A549 (cell line): ENCODE data around the gene UMODL1.

Source experiments
- BHLHE40 ChIP-seq: IDR thresholded peaks from 2 replicates; pipeline ENCODE4 v1.6.1; 2012; ENCODE audit warnings: low read depth, low read length, inconsistent platforms
- CBX2 ChIP-seq: fragments of 200-600 bp; sonication (generic); IDR thresholded peaks from 2 replicates; pipeline ENCODE4 v1.6.1; 2016; ENCODE audit warnings: low read depth, mild to moderate bottlenecking, borderline replicate concordance
- CTCF ChIP-seq: fragments of >200 bp; sonication (Bioruptor Twin); formaldehyde crosslinking; IDR thresholded peaks from 3 replicates; pipeline ENCODE4 v1.5.1; 2016
- EHMT2 ChIP-seq: fragments of 200-600 bp; sonication (generic); IDR thresholded peaks from 2 replicates; pipeline ENCODE4 v1.6.1; 2016; ENCODE audit warnings: antibody characterized with exemption, low read depth, mild to moderate bottlenecking, moderate library complexity
- EP300 ChIP-seq, 2 experiments: fragments of >200 bp; sonication (Bioruptor Twin); formaldehyde crosslinking; IDR thresholded peaks; 2 replicates in 1 of 2; 3 replicates in 1 of 2; pipeline ENCODE4 v1.6.1; 2016 to 2017
- HOXB13 ChIP-seq: fragments of 250-450 bp; sonication (Bioruptor Pico); IDR thresholded peaks from 2 replicates; pipeline ENCODE4 v1.5.0; 2020; ENCODE audit warnings: low read depth, mild to moderate bottlenecking, moderate library complexity
- NR3C1 ChIP-seq: fragments of >200 bp; sonication (Bioruptor Twin); formaldehyde crosslinking; IDR thresholded peaks from 3 replicates; pipeline ENCODE4 v1.6.1; 2017
- POLR2A ChIP-seq: IDR thresholded peaks from 2 replicates; pipeline ENCODE4 v1.6.1; 2012; ENCODE audit warnings: mild to moderate bottlenecking, low read length
- RAD21 ChIP-seq, 2 experiments: fragments of >200 bp in 1 of 2; sonication (Bioruptor Twin) in 1 of 2; formaldehyde crosslinking in 1 of 2; IDR thresholded peaks in 1 of 2; conservative IDR thresholded peaks in 1 of 2; 2 replicates in 1 of 2; 3 replicates in 1 of 2; pipeline ENCODE4 v1.6.1; 2012 to 2018; ENCODE audit warnings: inconsistent platforms in 1 of 2
- USF2 ChIP-seq: fragments of 450-650 bp; IDR thresholded peaks from 2 replicates; pipeline ENCODE4 v1.6.1; 2014; ENCODE audit warnings: antibody characterized with exemption
- TF ChIP-seq, protein P1 (sequence below): IDR thresholded peaks from 2 replicates; pipeline ENCODE4 v1.6.1; 2012
- TF ChIP-seq, protein P2 (sequence below): fragments of 200-600 bp; sonication (generic); IDR thresholded peaks from 2 replicates; pipeline ENCODE4 v1.6.1; 2016; ENCODE audit warnings: antibody characterized with exemption, mild to moderate bottlenecking, moderate library complexity

DNA sequence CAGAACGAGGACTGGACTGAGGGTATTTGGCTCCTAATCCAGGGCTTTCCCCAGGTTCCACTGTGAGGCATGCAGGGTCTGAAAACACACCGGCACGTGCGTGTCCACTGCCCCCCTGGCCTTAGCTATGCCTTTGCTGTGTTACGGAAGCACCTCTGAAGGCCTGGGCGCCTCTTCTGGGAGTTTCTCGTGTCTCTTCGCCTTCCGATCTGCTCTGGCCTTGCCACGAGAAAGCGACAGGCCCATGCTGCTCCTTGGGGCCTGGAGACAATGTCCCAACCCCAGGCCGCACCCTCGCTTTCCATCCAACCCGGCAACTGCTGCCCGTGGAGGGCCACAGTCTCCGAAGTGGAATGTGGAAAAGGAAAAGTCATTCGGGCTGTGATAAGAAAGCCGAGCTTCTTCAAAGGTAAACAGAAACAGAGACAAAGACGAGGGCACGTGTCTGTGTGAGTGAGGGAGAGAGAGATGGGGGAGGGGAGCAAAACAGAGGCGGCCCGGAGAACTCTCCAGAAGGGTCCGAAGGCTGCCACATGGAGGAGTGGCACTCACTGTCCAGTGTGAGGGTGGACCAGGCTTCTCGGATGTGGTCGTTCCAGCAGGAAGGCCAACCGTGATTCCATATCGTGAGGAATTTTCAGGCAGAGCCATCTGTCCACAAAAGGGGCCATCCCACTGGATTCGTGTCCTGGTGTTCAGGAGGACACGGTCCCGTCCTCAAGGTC, 3.4 kb upstream of the UMODL1 start:
- TF ChIP-seq CTCF: no peak
- no peak for TF ChIP-seq HOXB13 (CRISPR knock-in tag)
- TF ChIP-seq, protein P1, sequence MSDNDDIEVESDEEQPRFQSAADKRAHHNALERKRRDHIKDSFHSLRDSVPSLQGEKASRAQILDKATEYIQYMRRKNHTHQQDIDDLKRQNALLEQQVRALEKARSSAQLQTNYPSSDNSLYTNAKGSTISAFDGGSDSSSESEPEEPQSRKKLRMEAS: no peak
- TF ChIP-seq POLR2A: no peak
- TF ChIP-seq CBX2: no peak
- no peak for TF ChIP-seq RAD21 (conservative IDR thresholded peaks at IDR 0.05 in 1 of 2, IDR thresholded peaks at IDR 0.05 in 1 of 2)
- no peak for TF ChIP-seq EHMT2
- no peak for TF ChIP-seq EP300 (IDR thresholded peaks at IDR 0.05)
- no peak for TF ChIP-seq NR3C1
- no peak for TF ChIP-seq BHLHE40
- TF ChIP-seq, protein P2, sequence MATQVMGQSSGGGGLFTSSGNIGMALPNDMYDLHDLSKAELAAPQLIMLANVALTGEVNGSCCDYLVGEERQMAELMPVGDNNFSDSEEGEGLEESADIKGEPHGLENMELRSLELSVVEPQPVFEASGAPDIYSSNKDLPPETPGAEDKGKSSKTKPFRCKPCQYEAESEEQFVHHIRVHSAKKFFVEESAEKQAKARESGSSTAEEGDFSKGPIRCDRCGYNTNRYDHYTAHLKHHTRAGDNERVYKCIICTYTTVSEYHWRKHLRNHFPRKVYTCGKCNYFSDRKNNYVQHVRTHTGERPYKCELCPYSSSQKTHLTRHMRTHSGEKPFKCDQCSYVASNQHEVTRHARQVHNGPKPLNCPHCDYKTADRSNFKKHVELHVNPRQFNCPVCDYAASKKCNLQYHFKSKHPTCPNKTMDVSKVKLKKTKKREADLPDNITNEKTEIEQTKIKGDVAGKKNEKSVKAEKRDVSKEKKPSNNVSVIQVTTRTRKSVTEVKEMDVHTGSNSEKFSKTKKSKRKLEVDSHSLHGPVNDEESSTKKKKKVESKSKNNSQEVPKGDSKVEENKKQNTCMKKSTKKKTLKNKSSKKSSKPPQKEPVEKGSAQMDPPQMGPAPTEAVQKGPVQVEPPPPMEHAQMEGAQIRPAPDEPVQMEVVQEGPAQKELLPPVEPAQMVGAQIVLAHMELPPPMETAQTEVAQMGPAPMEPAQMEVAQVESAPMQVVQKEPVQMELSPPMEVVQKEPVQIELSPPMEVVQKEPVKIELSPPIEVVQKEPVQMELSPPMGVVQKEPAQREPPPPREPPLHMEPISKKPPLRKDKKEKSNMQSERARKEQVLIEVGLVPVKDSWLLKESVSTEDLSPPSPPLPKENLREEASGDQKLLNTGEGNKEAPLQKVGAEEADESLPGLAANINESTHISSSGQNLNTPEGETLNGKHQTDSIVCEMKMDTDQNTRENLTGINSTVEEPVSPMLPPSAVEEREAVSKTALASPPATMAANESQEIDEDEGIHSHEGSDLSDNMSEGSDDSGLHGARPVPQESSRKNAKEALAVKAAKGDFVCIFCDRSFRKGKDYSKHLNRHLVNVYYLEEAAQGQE: no peak
- no peak for TF ChIP-seq USF2
